Osteoblast (primary cell): Measurements from ENCODE around the gene SMIM29. TPM values are rescaled to one million over a fixed set of nuclear protein-coding genes. Genes with fewer than 3 reads are reported as not detected.

Experiments used
- DNase-seq: peaks from one replicate; pipeline ENCODE4 v3.0.0; 2011; ENCODE audit warnings: low spot score, mixed read lengths; ENCODE audit not compliant: insufficient read length; ENCODE audit errors: missing footprints
- H2AFZ ChIP-seq: 2 replicates; pipeline ENCODE4 v1.6.0; 2011; ENCODE audit warnings: mild to moderate bottlenecking, low read length
- H3K27ac ChIP-seq: 2 replicates; pipeline ENCODE4 v1.5.1; 2011; ENCODE audit warnings: mild to moderate bottlenecking, low read depth, low read length, moderate library complexity
- H3K27me3 ChIP-seq: 2 replicates; pipeline ENCODE4 v1.6.0; 2012; ENCODE audit warnings: mild to moderate bottlenecking, control low read depth, inconsistent platforms, low read length, moderate library complexity; ENCODE audit not compliant: insufficient read depth
- H3K36me3 ChIP-seq: 2 replicates; pipeline ENCODE4 v1.5.1; 2011; ENCODE audit warnings: mild to moderate bottlenecking, low read length, control low read depth, moderate library complexity; ENCODE audit not compliant: insufficient read depth
- H3K4me1 ChIP-seq: 2 replicates; pipeline ENCODE4 v1.5.1; 2011; ENCODE audit warnings: mild to moderate bottlenecking, low read length, control low read depth, moderate library complexity; ENCODE audit not compliant: insufficient read depth
- H3K4me2 ChIP-seq: 2 replicates; pipeline ENCODE4 v1.6.0; 2011; ENCODE audit warnings: mild to moderate bottlenecking, low read length; ENCODE audit not compliant: insufficient read depth
- H3K4me3 ChIP-seq: fragments of 200-600 bp; sonication (generic); 3 replicates; pipeline ENCODE4 v1.5.1; 2012; ENCODE audit warnings: mild to moderate bottlenecking, low read length, inconsistent platforms; ENCODE audit not compliant: insufficient read depth
- H3K79me2 ChIP-seq: 2 replicates; pipeline ENCODE4 v1.6.0; 2012; ENCODE audit warnings: mild to moderate bottlenecking, low read length, control low read depth, inconsistent platforms; ENCODE audit not compliant: insufficient read depth
- H3K9me3 ChIP-seq: 2 replicates; pipeline ENCODE4 v1.5.1; 2011; ENCODE audit warnings: low read depth, low read length, control low read depth
- H4K20me1 ChIP-seq: 2 replicates; pipeline ENCODE4 v1.6.0; 2012; ENCODE audit warnings: mild to moderate bottlenecking, low read length, control low read depth; ENCODE audit not compliant: insufficient read depth
- CTCF ChIP-seq: IDR thresholded peaks from 2 replicates; pipeline ENCODE4 v1.5.1; 2011; ENCODE audit warnings: mild to moderate bottlenecking, low read depth, low read length, moderate library complexity; ENCODE audit errors: extremely low read depth
- total RNA-seq: library from RNA; depleted of rRNA; stranded (reverse); fragments of >200 nt; gene quantifications from 2 replicates; pipeline ENCODE4 v1.2.3, GENCODE V29; 2012

The SMIM29 gene
- total RNA-seq, 1 donor, result 35.1 TPM

GRCh38 chr6:34288581-34288980, 39.8 kb upstream of the SMIM29 start:
- Histone ChIP-seq H3K9me3 (no peaks in the 10 kb centered on the region), H4K20me1 (peaks cover 8% of the 10 kb centered on the region), H2AFZ (no peak overlapping the region), H3K79me2 (no peaks in the 10 kb centered on the region), H3K27ac (no peak overlapping the region), H3K27me3 (no peaks in the 10 kb centered on the region), H3K4me2 (no peak overlapping the region), H3K4me3 (no peak overlapping the region), H3K4me1 (peaks cover 8% of the 10 kb centered on the region), H3K36me3 (peaks cover 26% of the 10 kb centered on the region)
- no peak for DNase-seq
- no peak for TF ChIP-seq CTCF

DNA sequence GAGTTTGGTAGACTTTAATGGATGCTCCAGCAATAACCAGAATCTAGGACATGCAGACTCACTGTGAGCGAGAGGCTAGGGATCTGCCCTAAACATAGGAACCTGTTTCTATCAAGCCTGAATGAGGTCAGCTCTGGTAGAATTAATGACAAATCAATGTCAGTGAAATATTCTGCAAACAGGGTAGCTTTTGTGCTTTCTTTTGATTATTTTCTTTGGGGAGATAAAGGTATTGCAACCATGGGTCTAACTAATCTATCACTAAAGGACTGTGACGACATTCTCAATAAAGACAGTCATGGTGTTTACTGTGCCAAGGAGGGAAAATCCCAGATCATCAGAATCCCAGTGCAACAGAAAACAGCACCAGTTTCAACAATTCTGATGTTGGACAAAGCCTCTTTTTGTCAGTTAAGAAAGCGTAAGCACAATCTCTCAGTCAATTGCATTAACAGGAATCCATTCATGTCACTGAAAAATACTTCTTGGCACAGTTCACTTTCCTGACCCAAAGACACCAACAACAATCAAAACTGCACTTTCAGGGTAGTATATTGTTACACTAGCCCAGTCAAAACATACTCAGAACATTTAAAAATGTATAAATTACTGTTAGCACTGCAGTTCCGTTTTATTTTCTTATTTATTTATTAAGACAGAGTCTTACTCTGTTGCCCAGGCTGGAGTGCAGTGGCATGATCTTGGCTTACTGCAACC, 36.8 kb upstream of the SMIM29 start:
- DNase-seq, result no peak
- H3K4me1 ChIP-seq, result peaks cover 8% of the 10 kb centered on the region
- H3K27me3 ChIP-seq, result no peaks in the 10 kb centered on the region
- H3K9me3 ChIP-seq, result no peaks in the 10 kb centered on the region
- H3K36me3 ChIP-seq, result peaks cover 12% of the 10 kb centered on the region
- H3K27ac ChIP-seq, result no peak overlapping the region
- H3K79me2 ChIP-seq, result no peaks in the 10 kb centered on the region
- H4K20me1 ChIP-seq, result peaks cover 4% of the 10 kb centered on the region
- H3K4me3 ChIP-seq, result no peak overlapping the region
- H2AFZ ChIP-seq, result no peak overlapping the region
- TF ChIP-seq CTCF, result no peak
- no peak overlapping the region for H3K4me2 ChIP-seq

GRCh38 chr6:34284563-34285447, 36.0 kb upstream of the SMIM29 start:
- H3K79me2 ChIP-seq, result no peaks in the 10 kb centered on the region
- H3K9me3 ChIP-seq, result no peaks in the 10 kb centered on the region
- H2AFZ ChIP-seq, result no peak overlapping the region
- DNase-seq, result no peak
- H3K4me2 ChIP-seq, result no peak overlapping the region
- no peak for TF ChIP-seq CTCF
- H3K27me3 ChIP-seq, result no peaks in the 10 kb centered on the region
- no peak overlapping the region for H3K4me3 ChIP-seq
- no peak overlapping the region for H3K27ac ChIP-seq
- H4K20me1 ChIP-seq, result peaks cover 4% of the 10 kb centered on the region
- H3K36me3 ChIP-seq, result peaks cover 12% of the 10 kb centered on the region
- H3K4me1 ChIP-seq, result peaks cover 8% of the 10 kb centered on the region

GRCh38 chr6:34281702-34282334, 33.0 kb upstream of the SMIM29 start:
- Histone ChIP-seq H2AFZ (no peak overlapping the region), H3K27me3 (no peaks in the 10 kb centered on the region), H4K20me1 (peaks cover 4% of the 10 kb centered on the region), H3K4me1 (peaks cover 8% of the 10 kb centered on the region), H3K4me3 (no peak overlapping the region), H3K79me2 (no peaks in the 10 kb centered on the region), H3K9me3 (no peaks in the 10 kb centered on the region), H3K36me3 (no peaks in the 10 kb centered on the region), H3K27ac (no peak overlapping the region), H3K4me2 (no peak overlapping the region)
- TF ChIP-seq CTCF, result no peak
- no peak for DNase-seq
